Loucy (cell line): ENCODE results near the gene CAPN8.

ENCODE experiments used
- CTCF ChIP-seq: fragments of 200-600 bp; sonication (generic); conservative IDR thresholded peaks from 2 replicates; pipeline ENCODE4 v1.5.1; 2014; ENCODE audit warnings: mild to moderate bottlenecking, antibody characterized with exemption, low read length
- EZH2phosphoT487 ChIP-seq: fragments of 200-600 bp; IDR thresholded peaks from 2 replicates; pipeline ENCODE4 v1.6.1; 2018; ENCODE audit warnings: antibody characterized with exemption, mild to moderate bottlenecking, moderate library complexity, borderline replicate concordance

- TF ChIP-seq CTCF (no peak), EZH2phosphoT487 (no peak)
These were observed 152.2 kb downstream of the CAPN8 start for GRCh38 chr1:223513309-223513708.
